CD4-positive, alpha-beta T cell treated with Interleukin-17A for 4 hours (primary cell): ENCODE results near the gene METTL24.
"Not testable (repeated sequence)": the region's sequence is repeated elsewhere in the genome, so short reads cannot be mapped to it uniquely, and the experiment has no call there.

Experiments
- DNase-seq: peaks from one replicate; pipeline ENCODE4 v3.0.0-alpha.2; 2020; ENCODE audit warnings: mixed read lengths

METTL24 gene

DNA sequence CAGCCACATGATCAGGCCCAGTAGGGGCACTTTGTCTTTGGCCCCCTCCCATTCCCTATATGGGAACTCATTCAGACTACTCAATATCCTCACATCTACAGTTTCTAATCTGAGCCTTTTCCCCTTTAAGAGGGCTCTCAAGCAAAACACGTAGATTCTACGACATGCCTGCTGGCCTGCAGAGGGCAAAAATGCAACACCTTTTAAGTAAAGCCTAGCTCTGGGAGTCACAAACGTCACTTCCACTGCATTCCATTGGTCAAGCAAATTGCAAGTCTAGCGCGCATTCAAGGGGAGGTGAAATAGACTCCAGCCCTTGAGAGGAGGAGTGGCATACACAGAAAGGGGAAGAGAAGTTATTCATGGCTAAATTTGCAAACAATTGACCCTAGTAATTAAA is 107.3 kb downstream of the METTL24 start:
- DNase-seq, result no peak

DNA sequence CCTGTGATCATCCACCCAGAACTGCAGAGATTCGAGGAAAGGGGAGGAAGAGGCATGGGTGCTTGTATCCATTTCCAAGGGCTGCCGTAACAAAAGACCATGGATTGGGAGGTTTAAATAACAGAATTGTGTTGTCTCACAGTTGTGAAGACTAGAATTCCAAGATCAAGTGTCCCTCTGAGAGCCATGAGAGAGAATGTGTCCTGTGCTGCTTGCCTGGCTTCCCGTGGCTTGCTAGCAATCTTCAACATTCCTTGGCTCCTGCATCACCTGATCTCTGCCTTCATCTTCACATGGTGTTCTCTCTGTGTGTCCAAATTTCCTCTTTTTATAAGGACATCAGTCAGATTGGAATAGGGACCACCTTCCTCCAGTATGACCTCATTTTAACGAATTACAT is 108.1 kb downstream of the METTL24 start:
- no peak for DNase-seq

GRCh38 chr6:110246900-110247546 is 111.1 kb downstream of the METTL24 start:
- DNase-seq, result no peak

DNA sequence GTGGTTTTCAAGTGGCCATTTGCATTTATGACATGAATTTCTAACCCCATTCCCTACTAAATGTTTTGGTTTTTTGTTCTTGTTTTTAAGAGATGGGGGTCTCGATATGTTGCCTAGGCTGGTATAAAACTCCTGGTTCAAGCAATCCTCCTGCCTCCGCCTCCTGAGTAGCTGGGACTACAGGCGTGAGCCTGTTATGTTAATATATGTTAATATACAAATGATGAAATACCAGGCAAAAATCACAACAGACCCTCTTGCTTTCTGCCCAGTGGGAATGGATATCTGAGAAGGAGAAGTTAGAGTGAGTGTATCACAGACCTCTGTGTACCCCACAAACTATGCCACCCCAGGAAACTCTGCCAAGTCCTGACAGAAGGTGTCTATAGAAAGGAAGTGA is 111.8 kb downstream of the METTL24 start:
- no peak for DNase-seq

DNA sequence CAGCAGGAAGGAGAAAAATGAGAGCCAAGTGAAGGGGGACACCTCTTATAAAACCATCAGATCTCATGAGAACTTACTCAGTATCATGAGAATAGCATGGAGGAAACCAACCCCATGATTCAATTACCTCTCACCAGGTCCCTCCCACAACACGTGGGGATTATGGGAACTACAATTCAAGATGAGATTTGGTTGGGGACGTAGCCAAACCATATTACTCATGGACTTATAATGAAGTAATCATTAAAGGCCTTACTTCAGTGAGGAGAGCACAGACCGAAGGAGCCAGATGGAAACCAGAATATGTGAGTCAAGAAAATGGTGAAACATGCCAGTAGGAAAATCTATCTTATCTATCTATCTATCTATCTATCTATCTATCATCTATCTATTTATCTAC is 113.5 kb downstream of the METTL24 start:
- DNase-seq, result not testable (repeated sequence)

DNA sequence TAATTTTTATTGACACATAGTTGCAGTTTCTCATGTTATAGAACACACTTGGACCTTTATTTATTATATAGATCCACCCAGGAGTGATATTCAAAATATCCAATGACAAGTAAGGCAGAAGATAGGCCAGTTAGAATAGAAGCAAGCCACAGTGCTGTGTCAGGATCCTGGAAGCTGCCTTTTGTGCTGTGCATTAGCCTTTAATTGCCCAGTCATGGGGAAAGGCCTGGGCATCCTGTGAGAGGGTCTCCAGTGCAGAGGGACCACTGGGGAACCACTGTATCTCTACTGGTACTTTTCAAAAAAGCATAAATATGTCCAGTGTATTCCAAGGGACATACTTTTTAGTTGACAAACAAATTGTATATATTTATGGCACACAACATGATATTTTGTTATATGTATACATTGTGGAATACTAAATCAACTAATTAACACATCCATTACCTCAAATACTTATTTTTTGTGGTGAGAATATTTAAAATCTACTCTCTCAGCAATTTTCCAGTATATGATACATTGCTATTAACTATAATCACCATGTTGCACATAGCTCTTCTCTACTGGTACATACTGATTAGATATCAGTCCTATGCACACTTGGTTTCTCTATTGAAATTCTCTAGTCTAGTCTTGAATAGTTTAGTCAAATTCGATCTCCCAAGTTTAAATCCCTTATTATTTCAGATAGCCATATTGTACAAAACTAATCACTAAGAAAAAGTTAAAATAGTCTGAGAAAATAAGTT is 118.4 kb downstream of the METTL24 start:
- no peak for DNase-seq

GRCh38 chr6:110236007-110236406 is 122.1 kb downstream of the METTL24 start:
- DNase-seq, result not testable (repeated sequence)

DNA sequence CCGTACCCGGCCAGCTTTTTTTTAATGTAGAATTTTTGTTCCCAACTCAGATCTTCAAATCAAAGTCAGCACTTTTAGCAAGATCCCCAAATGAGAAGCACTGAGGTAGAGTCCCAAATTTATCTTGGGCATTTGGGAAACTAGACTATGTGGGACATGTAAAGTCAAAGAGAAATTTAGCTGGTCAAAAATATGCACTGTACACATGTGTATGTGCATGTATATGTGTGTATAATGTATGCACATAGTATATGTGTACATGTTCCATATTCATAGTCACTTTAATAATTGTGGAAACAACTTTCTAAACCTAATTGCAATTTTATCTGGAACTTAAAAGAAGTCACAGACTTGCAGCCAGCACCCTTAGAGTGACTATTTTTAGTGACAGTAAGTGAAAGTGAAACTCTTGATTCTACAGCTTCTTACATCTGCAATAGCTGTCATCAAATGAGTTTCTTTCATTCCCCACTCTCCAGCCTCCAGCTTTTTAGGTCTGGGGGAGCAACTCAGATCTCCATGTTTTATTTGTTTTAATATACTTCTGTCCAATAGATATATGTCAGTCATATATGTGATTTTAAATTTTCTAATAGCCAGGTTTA is 124.3 kb downstream of the METTL24 start:
- DNase-seq, result no peak

GRCh38 chr6:110232450-110232849 is 125.7 kb downstream of the METTL24 start:
- DNase-seq, result no peak

DNA sequence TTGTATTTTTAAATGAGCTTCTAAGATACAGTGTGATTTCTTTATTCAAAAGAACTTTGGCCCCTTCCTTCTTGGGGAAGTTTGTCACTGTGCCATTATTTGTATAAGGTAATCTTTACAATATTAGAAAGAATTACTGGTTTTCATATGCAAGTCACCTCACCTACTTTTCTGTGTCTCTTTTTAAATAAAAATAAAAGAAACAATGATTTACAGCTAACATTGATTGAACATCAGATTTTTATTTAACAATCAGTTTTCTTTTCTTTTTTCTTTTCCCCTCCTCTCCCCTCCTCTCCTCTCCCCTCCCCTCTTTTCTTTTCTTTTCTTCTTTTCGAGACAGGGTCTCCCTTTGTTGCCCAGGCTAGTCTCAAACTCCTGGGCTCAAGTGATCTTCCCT is 131.9 kb downstream of the METTL24 start:
- DNase-seq, result no peak

DNA sequence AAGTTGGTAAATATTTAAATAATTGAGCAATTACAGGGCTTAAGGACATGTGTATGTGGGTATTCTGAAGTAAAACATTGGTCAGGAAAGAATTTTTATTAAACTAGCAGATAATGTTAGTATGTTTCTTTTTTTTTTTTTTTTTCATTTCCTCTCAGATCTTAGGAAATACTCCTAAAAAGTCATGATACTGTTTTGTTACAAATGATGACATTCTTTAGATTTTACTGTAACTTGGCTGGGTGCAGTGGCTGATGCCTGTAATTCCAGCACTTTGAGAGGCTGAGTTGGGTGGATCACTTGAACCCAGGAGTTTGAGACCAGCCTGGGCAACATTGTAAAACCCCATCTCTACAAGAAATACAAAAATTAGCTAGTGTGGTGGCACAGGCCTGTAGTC is 136.4 kb downstream of the METTL24 start:
- no peak for DNase-seq

GRCh38 chr6:110217266-110217665 is 140.9 kb downstream of the METTL24 start:
- DNase-seq, result no peak

DNA sequence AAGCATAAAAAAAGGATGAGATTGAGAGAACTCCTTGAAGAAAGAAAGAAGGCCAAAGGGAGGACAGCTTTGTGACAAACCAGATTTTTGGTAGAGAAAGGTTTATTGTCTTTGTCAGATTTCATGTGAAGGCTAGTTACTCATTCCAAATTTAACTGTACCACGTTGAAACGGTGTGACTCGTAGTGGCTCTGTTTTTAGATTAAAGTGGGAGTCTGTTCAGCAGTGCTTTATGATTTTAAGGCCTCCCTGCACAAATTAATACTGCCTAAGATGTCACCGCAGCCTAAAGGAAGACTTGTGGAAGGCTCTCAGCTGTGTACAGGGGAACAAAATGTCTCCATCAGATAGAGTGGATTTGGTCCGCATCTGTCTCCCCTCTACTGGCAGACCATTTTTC is 142.0 kb downstream of the METTL24 start:
- no peak for DNase-seq

DNA sequence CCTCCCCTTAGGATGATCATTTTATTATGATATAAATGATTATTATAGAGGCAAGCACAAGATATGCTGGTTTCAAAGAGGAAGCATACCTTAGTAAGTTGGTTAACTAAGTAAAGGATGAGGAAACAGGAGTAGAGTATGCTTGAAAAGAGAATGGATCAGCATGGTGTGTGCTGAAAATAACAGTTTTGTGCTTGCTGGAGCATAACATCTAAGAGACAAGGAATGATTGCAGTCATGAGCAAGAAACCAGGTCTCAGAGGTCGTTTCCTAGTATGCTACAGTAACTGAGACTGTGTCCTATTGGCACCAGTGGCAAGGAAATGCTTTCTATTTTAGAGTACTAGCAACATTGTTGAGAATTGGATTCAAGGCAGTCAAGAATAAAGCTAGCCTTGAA is 143.8 kb downstream of the METTL24 start:
- DNase-seq, result no peak

DNA sequence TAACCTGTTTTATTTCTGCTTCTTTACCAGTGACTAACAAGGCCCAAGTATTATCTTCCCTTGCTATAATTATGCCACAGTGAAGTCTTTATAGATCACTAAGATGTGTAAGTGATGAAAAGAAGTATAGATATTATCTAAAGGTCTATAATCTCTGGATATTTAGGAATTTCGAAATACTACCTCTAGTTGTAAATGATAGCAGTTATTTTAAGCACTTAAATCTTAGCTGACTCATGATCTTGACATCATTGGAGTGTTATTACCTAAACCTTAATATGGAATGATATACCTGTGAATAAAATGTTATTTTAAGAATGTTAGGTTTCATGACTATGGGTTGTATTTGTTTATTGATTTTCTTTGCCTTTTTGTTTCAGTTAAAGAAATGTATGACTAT is 146.4 kb downstream of the METTL24 start:
- no peak for DNase-seq

- DNase-seq, result no peak
Observed at GRCh38 chr6:110207652-110208051, 150.5 kb downstream of the METTL24 start.

- DNase-seq, result no peak
Observed at GRCh38 chr6:110201151-110201884, 156.8 kb downstream of the METTL24 start.

DNA sequence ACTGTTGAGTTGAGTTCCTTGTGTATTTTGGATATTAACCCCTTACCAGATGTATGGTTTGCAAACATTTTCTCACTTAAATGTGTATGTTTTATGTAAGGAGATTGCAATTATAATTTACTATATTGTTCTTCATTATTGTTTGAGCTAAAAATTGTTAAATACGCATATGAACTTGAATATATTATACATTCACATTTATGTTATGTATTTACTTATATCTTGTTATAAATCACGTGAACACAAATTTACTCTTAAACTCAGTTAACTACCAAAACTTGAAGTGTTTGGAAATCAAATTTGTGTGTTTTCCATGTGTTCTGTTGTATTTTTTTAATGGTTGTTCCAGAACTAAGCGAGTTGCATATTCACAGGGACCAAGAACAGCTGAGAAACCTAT is 159.6 kb downstream of the METTL24 start:
- DNase-seq, result no peak

GRCh38 chr6:110196874-110197273 is 161.3 kb downstream of the METTL24 start:
- no peak for DNase-seq

- DNase-seq, result no peak
Observed at GRCh38 chr6:110195639-110196038, 162.5 kb downstream of the METTL24 start.
